HepG2 (cell line): ENCODE data around the gene MKRN1. TPM values are rescaled to one million over a fixed set of nuclear protein-coding genes. Genes with fewer than 3 reads are reported as not detected.

Experiments used
- ATAC-seq: fragments of 200-7000 bp; cut with Tn5 transposase; 3 replicates; pipeline ENCODE4 v1.9.1; 2020; ENCODE audit warnings: mild to moderate bottlenecking, moderate library complexity
- BruUV-seq: library from RNA; stranded (reverse); fragments of 400-500 nt; replicated peaks from 2 replicates; lab custom pipeline; 2021; lab: Mats Ljungman, UMichigan
- CTCF ChIA-PET: fragments of 300-600 bp; formaldehyde crosslinking; extraction: SDS; loops from one replicate; lab custom pipeline; 2021; ENCODE audit warnings: low total read pairs, inconsistent platforms, low intra/inter-chr PET ratio; lab: Yijun Ruan, JAX
- POLR2A ChIA-PET: fragments of 350-600 bp; sonication (Branson Sonifier 250); formaldehyde crosslinking; loops from one replicate; lab custom pipeline; 2020; ENCODE audit warnings: antibody characterized with exemption, inconsistent platforms; lab: Yijun Ruan, JAX
- DNase-seq: peaks from one replicate; pipeline ENCODE4 v3.0.0-alpha.2; 2015; ENCODE audit warnings: low spot score
- FAIRE-seq: peaks from 3 replicates; lab custom pipeline; 2011; peaks lifted over from hg19 to GRCh38; lab: Jason Lieb, UNC
- H2AFZ ChIP-seq: one replicate; pipeline ENCODE4 v1.6.1; 2011; ENCODE audit warnings: low read length, inconsistent platforms
- H3K27ac ChIP-seq: fragments of 300-600 bp; 3 replicates; pipeline ENCODE4 v1.8.0; 2011; ENCODE audit warnings: mixed run types, mild to moderate bottlenecking, mixed read lengths, low read length, inconsistent platforms; ENCODE audit not compliant: insufficient read depth; ENCODE audit errors: extremely low read length
- H3K27me3 ChIP-seq, 2 experiments: fragments of 200-600 bp in 1 of 2; 2 replicates in 1 of 2; 3 replicates in 1 of 2; pipeline versions ENCODE4 v1.6.0 to v1.8.0; 2011; ENCODE audit warnings: low read length in 2 of 2, mild to moderate bottlenecking in 2 of 2, moderate library complexity in 2 of 2, inconsistent platforms in 1 of 2; ENCODE audit not compliant: insufficient read depth in 2 of 2, control insufficient read depth in 1 of 2
- H3K36me3 ChIP-seq, 2 experiments: fragments of 200-600 bp in 1 of 2; replicated peaks in 1 of 2; 2 replicates in 1 of 2; 3 replicates in 1 of 2; pipeline versions ENCODE4 v1.5.1 to v1.8.0; 2011; ENCODE audit warnings: low read length in 2 of 2, inconsistent platforms in 1 of 2; ENCODE audit not compliant: insufficient read depth in 2 of 2, control insufficient read depth in 1 of 2
- H3K4me1 ChIP-seq: 2 replicates; pipeline ENCODE4 v1.5.1; 2012; ENCODE audit warnings: low read length, inconsistent platforms; ENCODE audit not compliant: insufficient read depth
- H3K4me2 ChIP-seq: 2 replicates; pipeline ENCODE4 v1.6.0; 2011; ENCODE audit warnings: low read depth, low read length, inconsistent platforms
- H3K4me3 ChIP-seq, 3 experiments: fragments of 200-600 bp in 1 of 3; sonication (generic), shearing (Covaris generic) in 1 of 3; replicated peaks in 1 of 3; 2 replicates each; pipeline ENCODE4 v1.5.1; 2011 to 2016; ENCODE audit warnings: low read length in 3 of 3, inconsistent platforms in 2 of 3, low read depth in 2 of 3, mild to moderate bottlenecking in 2 of 3, control low read depth in 1 of 3, mixed read lengths in 1 of 3; ENCODE audit not compliant: insufficient read depth in 1 of 3
- H3K79me2 ChIP-seq: one replicate; pipeline ENCODE4 v1.6.1; 2011; ENCODE audit warnings: low read length, inconsistent platforms; ENCODE audit not compliant: insufficient read depth
- H3K9ac ChIP-seq: 2 replicates; pipeline ENCODE4 v1.6.0; 2011; ENCODE audit warnings: mild to moderate bottlenecking, low read depth, low read length, inconsistent platforms; ENCODE audit not compliant: insufficient read depth
- H3K9me3 ChIP-seq: 2 replicates; pipeline ENCODE4 v1.5.1; 2012; ENCODE audit warnings: mild to moderate bottlenecking, low read length
- H4K20me1 ChIP-seq: 2 replicates; pipeline ENCODE4 v1.6.0; 2011; ENCODE audit warnings: inconsistent platforms, mild to moderate bottlenecking, low read length, moderate library complexity; ENCODE audit not compliant: insufficient read depth
- AGO1 ChIP-seq: fragments of 200-400 bp; formaldehyde crosslinking; IDR thresholded peaks from 2 replicates; pipeline ENCODE4 v1.6.1; 2017; ENCODE audit warnings: mild to moderate bottlenecking, low read depth, low read length, moderate library complexity; ENCODE audit not compliant: poor library complexity, severe bottlenecking
- DNMT3B ChIP-seq: conservative IDR thresholded peaks from 2 replicates; pipeline ENCODE4 v1.6.1; 2016; ENCODE audit warnings: missing biosample characterization, control low read depth
- ERF ChIP-seq: IDR thresholded peaks from 2 replicates; pipeline ENCODE4 v1.6.1; 2018; ENCODE audit warnings: missing biosample characterization, missing genetic modification reagents
- KDM3A ChIP-seq: IDR thresholded peaks from 2 replicates; pipeline ENCODE4 v1.6.1; 2018; ENCODE audit warnings: low read depth, missing compliant biosample characterization
- NFE2L2 ChIP-seq: fragments of 150-350 bp; IDR thresholded peaks from 2 replicates; pipeline ENCODE4 v1.6.1; 2014; ENCODE audit warnings: low read length
- RFXAP ChIP-seq: sonication (generic); formaldehyde crosslinking; IDR thresholded peaks from 2 replicates; pipeline ENCODE4 v1.4.0; 2020; ENCODE audit warnings: missing genetic modification reagents, borderline replicate concordance
- SRSF9 ChIP-seq: fragments of 200-400 bp; formaldehyde crosslinking; IDR thresholded peaks from 2 replicates; pipeline ENCODE4 v1.6.1; 2018; ENCODE audit warnings: borderline replicate concordance, mild to moderate bottlenecking, low read depth, low read length; ENCODE audit not compliant: insufficient read depth, poor library complexity, severe bottlenecking
- TCF7L2 ChIP-seq: IDR thresholded peaks from 2 replicates; pipeline ENCODE4 v1.6.1; 2011; ENCODE audit warnings: mild to moderate bottlenecking, low read depth, low read length, moderate library complexity
- TGIF2 ChIP-seq: IDR thresholded peaks from 2 replicates; pipeline ENCODE4 v1.6.1; 2016; ENCODE audit warnings: control low read depth, missing compliant biosample characterization
- TMF1 ChIP-seq: sonication (generic); formaldehyde crosslinking; IDR thresholded peaks from 2 replicates; pipeline ENCODE4 v1.8.1; 2022; ENCODE audit warnings: low read depth, missing genetic modification reagents
- ZFP1 ChIP-seq: IDR thresholded peaks from 2 replicates; pipeline ENCODE4 v1.6.1; 2016
- ZFYVE20 ChIP-seq: sonication (generic); formaldehyde crosslinking; IDR thresholded peaks from 2 replicates; pipeline ENCODE4 v1.8.0; 2023; ENCODE audit warnings: low read depth, mild to moderate bottlenecking, moderate library complexity, missing genetic modification reagents, borderline replicate concordance
- ZNF329 ChIP-seq: sonication (generic); formaldehyde crosslinking; IDR thresholded peaks from 2 replicates; pipeline ENCODE4 v1.9.0; 2021; ENCODE audit warnings: low read depth, mild to moderate bottlenecking, missing genetic modification reagents
- ZNF557 ChIP-seq: sonication (generic); formaldehyde crosslinking; IDR thresholded peaks from 2 replicates; pipeline ENCODE4 v1.4.0; 2020; ENCODE audit warnings: missing genetic modification reagents
- ZNF891 ChIP-seq: sonication (generic); formaldehyde crosslinking; IDR thresholded peaks from 2 replicates; pipeline ENCODE4 v1.5.0; 2020; ENCODE audit warnings: mild to moderate bottlenecking, missing genetic modification reagents
- ZZZ3 ChIP-seq: sonication (generic); formaldehyde crosslinking; IDR thresholded peaks from 2 replicates; pipeline ENCODE4 v1.4.0; 2020; ENCODE audit warnings: missing genetic modification reagents, mild to moderate bottlenecking, borderline replicate concordance
- WGBS: methylation state at CpG from one replicate; pipeline ENCODE4 v1.1.6; 2017; ENCODE audit warnings: low lambda C conversion rate; 5-methylcytosine and 5-hydroxymethylcytosine counted together
- in situ Hi-C: cut with HindIII; loops from 2 replicates; pipeline ENCODE4 v1.10.0; 2017; ENCODE audit warnings: low pct_unique_long_range_greater_than_20kb; ENCODE audit not compliant: extremely low pct_ligation_motif_present
- intact Hi-C: fragments of 100-400 bp; cut with micrococcal nuclease; formaldehyde crosslinking; loops from one replicate; pipeline ENCODE4 v1.10.0; 2022; ENCODE audit not compliant: unreplicated experiment
- polyA plus RNA-seq, 8 experiments: library from polyadenylated mRNA; depleted of rRNA in 3 of 8; stranded (reverse) in 7 of 8; unstranded in 1 of 8; fragments of >200 nt; fragmentation: Illumina TruSeq in 4 of 8; extraction: Trizol in 4 of 8; gene quantifications; 2 replicates each; pipeline versions ENCODE4 v1.2.1 to v1.2.3, GENCODE V29; 2011 to 2016; ENCODE audit warnings: low read depth in 4 of 8, missing spikeins in 1 of 8, mixed read lengths in 1 of 8; ENCODE audit not compliant: insufficient read depth in 1 of 8
- total RNA-seq, 5 experiments: library from RNA; depleted of rRNA; stranded (reverse); fragments of >200 nt; fragmentation: Illumina TruSeq; extraction: Trizol; gene quantifications; 2 replicates each; pipeline ENCODE4 v1.2.3, GENCODE V29; 2016; ENCODE audit warnings: low read depth in 1 of 5
- TF ChIP-seq, protein P1 (sequence below): sonication (generic); formaldehyde crosslinking; IDR thresholded peaks from 2 replicates; pipeline ENCODE4 v1.9.0; 2021; ENCODE audit warnings: missing genetic modification reagents, borderline replicate concordance

The MKRN1 gene
- total and polyA plus RNA-seq, 2 of the 13 experiments (the other 11 are each of a cell fraction or from before 2014, with no cell fraction given) = 28.5 to 32.8 TPM

DNA sequence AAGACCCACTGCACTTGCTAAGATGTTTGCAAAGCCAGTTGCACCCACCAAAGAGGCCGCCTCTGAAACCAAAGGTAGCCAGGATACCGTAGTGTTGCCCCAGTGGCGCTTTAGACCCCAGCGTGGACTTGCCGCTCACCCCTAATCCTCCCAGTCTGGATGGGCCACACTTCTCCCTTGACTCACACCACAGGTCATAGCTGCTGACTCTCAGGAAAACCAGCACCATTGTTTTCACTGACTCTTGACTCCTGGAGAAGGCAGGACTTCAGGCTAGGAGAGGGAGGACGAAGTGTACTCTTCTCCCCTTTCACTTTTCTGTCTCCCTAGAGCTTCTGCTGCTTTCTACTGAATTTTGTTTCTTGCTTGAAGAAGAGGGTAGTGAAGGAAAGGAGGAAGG is 53.2 kb downstream of the MKRN1 start:
- intact Hi-C loops = no loop called here
- Histone ChIP-seq H3K9ac (no peak overlapping the region), H4K20me1 (no peaks in the 10 kb centered on the region), H3K27ac (no peak overlapping the region), H3K4me1 (no peaks in the 10 kb centered on the region), H3K79me2 (no peaks in the 10 kb centered on the region), H3K27me3 (no peaks in the 10 kb centered on the region; a peak in 2 of 5 replicates), H3K4me3 (no peak overlapping the region), H2AFZ (no peak overlapping the region), H3K4me2 (no peak overlapping the region), H3K36me3 (no peaks in the 10 kb centered on the region), H3K9me3 (no peaks in the 10 kb centered on the region)
- DNase-seq (no peak), ATAC-seq (no peak), FAIRE-seq (no peak)
- TF ChIP-seq, protein P1, sequence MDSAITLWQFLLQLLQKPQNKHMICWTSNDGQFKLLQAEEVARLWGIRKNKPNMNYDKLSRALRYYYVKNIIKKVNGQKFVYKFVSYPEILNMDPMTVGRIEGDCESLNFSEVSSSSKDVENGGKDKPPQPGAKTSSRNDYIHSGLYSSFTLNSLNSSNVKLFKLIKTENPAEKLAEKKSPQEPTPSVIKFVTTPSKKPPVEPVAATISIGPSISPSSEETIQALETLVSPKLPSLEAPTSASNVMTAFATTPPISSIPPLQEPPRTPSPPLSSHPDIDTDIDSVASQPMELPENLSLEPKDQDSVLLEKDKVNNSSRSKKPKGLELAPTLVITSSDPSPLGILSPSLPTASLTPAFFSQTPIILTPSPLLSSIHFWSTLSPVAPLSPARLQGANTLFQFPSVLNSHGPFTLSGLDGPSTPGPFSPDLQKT (CRISPR knock-in tag) = no peak
- TF ChIP-seq KDM3A (CRISPR knock-in tag) (no peak), RFXAP (CRISPR knock-in tag) (no peak), TGIF2 (CRISPR knock-in tag) (no peak), ZFYVE20 (CRISPR knock-in tag) (no peak), AGO1 (no peak), TCF7L2 (no peak), SRSF9 (no peak), ZNF891 (CRISPR knock-in tag) (no peak), ZFP1 (CRISPR knock-in tag) (no peak), ZZZ3 (no peak), ERF (CRISPR knock-in tag) (no peak), ZNF557 (no peak), NFE2L2 (no peak), TMF1 (CRISPR knock-in tag) (no peak), ZNF329 (CRISPR knock-in tag) (no peak), DNMT3B (CRISPR knock-in tag) (no peak)
- WGBS = 80% methylated on average over 6 of the region's 6 CpGs
- in situ Hi-C loops = no loop called here
- BruUV-seq = no TSS peak
- ChIA-PET POLR2A (no interaction called here), CTCF (no interaction called here)
